Natural killer cell (primary cell): ENCODE measurements around the gene TRAPPC11. TPM values are rescaled to one million over a fixed set of nuclear protein-coding genes. Genes with fewer than 3 reads are reported as not detected.

ENCODE experiments used
- ATAC-seq, 3 donors: fragments of 150-1000 bp in 2 of 3; fragments of 200-7000 bp in 1 of 3; cut with Tn5 transposase; 1 replicate in 1 of 3; 2 replicates in 2 of 3; pipeline ENCODE4 v1.10.0; 2021; ENCODE audit warnings: mild to moderate bottlenecking in 2 of 3, moderate library complexity in 2 of 3
- DNase-seq, 2 donors: peaks; one replicate each; pipeline versions ENCODE4 v3.0.0 to v3.0.0-alpha.2; 2013 to 2021; ENCODE audit warnings: mixed read lengths in 1 of 2
- H3K27ac ChIP-seq: one replicate; pipeline ENCODE4 v1.5.1; 2013; ENCODE audit warnings: mild to moderate bottlenecking, low read length
- H3K27me3 ChIP-seq: one replicate; pipeline ENCODE4 v1.6.1; 2013; ENCODE audit warnings: low read length; ENCODE audit not compliant: control insufficient read depth, insufficient read depth
- H3K36me3 ChIP-seq: one replicate; pipeline ENCODE4 v1.6.1; 2013; ENCODE audit warnings: low read length; ENCODE audit not compliant: control insufficient read depth, insufficient read depth
- H3K4me1 ChIP-seq: one replicate; pipeline ENCODE4 v1.6.1; 2013; ENCODE audit warnings: low read length; ENCODE audit not compliant: control insufficient read depth, insufficient read depth
- H3K4me3 ChIP-seq: one replicate; pipeline ENCODE4 v1.5.1; 2013; ENCODE audit warnings: low read length
- H3K9me3 ChIP-seq: one replicate; pipeline ENCODE4 v1.6.1; 2013; ENCODE audit warnings: low read length; ENCODE audit not compliant: control insufficient read depth, insufficient read depth
- H3K27ac Mint-ChIP-seq, 2 donors: one replicate each; pipeline ENCODE4 v1.8.0; 2022; ENCODE audit warnings: mild to moderate bottlenecking in 2 of 2, mixed read lengths in 2 of 2, moderate library complexity in 1 of 2
- H3K27me3 Mint-ChIP-seq, 2 donors: one replicate each; pipeline ENCODE4 v1.8.0; 2022; ENCODE audit warnings: low read depth in 2 of 2, mixed read lengths in 2 of 2
- H3K36me3 Mint-ChIP-seq: one replicate; pipeline ENCODE4 v1.8.0; 2022; ENCODE audit warnings: mixed read lengths
- H3K4me1 Mint-ChIP-seq, 2 donors: one replicate each; pipeline ENCODE4 v1.8.0; 2022; ENCODE audit warnings: mixed read lengths in 2 of 2
- H3K4me3 Mint-ChIP-seq: one replicate; pipeline ENCODE4 v1.8.0; 2022; ENCODE audit warnings: mild to moderate bottlenecking, moderate library complexity, mixed read lengths
- H3K9me3 Mint-ChIP-seq, 2 donors: one replicate each; pipeline ENCODE4 v1.8.0; 2022; ENCODE audit warnings: mixed read lengths in 2 of 2
- CTCF ChIP-seq: fragments of 200-600 bp; IDR thresholded peaks from one replicate; pipeline ENCODE4 v1.8.0; 2022; ENCODE audit warnings: antibody characterized with exemption
- WGBS: methylation state at CpG from one replicate; pipeline ENCODE4 v1.1.7; 2013; ENCODE audit warnings: missing lambda C conversion rate; ENCODE audit not compliant: insufficient coverage; 5-methylcytosine and 5-hydroxymethylcytosine counted together
- intact Hi-C: fragments of 100-400 bp; cut with micrococcal nuclease; formaldehyde crosslinking; loops from one replicate; pipeline ENCODE4 v1.14.2; 2022
- total RNA-seq, 4 donors: library from RNA; stranded (reverse); fragments of 120-200 nt in 1 of 4; gene quantifications; one replicate each; pipeline versions ENCODE4 v1.2.3 to v1.2.4, GENCODE V29; 2013 to 2022

The TRAPPC11 gene
- total RNA-seq, 3 donors from 2014 or later (not counting 1 experiment from before 2014, with no cell fraction given), result 33.4 to 41.7 (median 36.8) TPM

GRCh38 chr4:183727482-183727881, 68.4 kb downstream of the TRAPPC11 start:
- H3K4me3 ChIP-seq, result no peak overlapping the region
- DNase-seq, result no peak
- peaks cover 6 to 8% of the 10 kb centered on the region in 2 donors for H3K4me1 Mint-ChIP-seq
- H3K36me3 ChIP-seq, result no peaks in the 10 kb centered on the region
- TF ChIP-seq CTCF, result no peak
- no peaks in the 10 kb centered on the region for H3K36me3 Mint-ChIP-seq
- peaks cover 0 to 11% of the 10 kb centered on the region in 2 donors for H3K27me3 Mint-ChIP-seq
- WGBS, result 94% methylated on average over 5 of the region's 5 CpGs
- no peaks in the 10 kb centered on the region for H3K9me3 Mint-ChIP-seq
- intact Hi-C loops, result no loop called here
- no peak overlapping the region for H3K27ac ChIP-seq
- no peaks in the 10 kb centered on the region for H3K27me3 ChIP-seq
- ATAC-seq, result no peak
- no peaks in the 10 kb centered on the region for H3K9me3 ChIP-seq
- no peak overlapping the region for H3K4me3 Mint-ChIP-seq
- H3K27ac Mint-ChIP-seq, result no peak overlapping the region
- peaks cover 11% of the 10 kb centered on the region for H3K4me1 ChIP-seq

GRCh38 chr4:183728223-183729068, 69.4 kb downstream of the TRAPPC11 start:
- no peaks in the 10 kb centered on the region for H3K9me3 ChIP-seq
- no peak overlapping the region for H3K27ac Mint-ChIP-seq
- H3K4me1 ChIP-seq, result peaks cover 6% of the 10 kb centered on the region
- H3K36me3 Mint-ChIP-seq, result no peaks in the 10 kb centered on the region
- no peak overlapping the region for H3K4me3 ChIP-seq
- no peak overlapping the region for H3K4me3 Mint-ChIP-seq
- H3K36me3 ChIP-seq, result no peaks in the 10 kb centered on the region
- WGBS, result 88% methylated on average over 22 of the region's 22 CpGs
- intact Hi-C loops, result no loop called here
- ATAC-seq (no peak), DNase-seq (no peak)
- H3K4me1 Mint-ChIP-seq, result peaks cover 2% of the 10 kb centered on the region in 2 donors
- H3K27me3 Mint-ChIP-seq, result peaks cover 0 to 8% of the 10 kb centered on the region in 2 donors
- no peaks in the 10 kb centered on the region for H3K9me3 Mint-ChIP-seq
- TF ChIP-seq CTCF, result no peak
- no peak overlapping the region for H3K27ac ChIP-seq
- H3K27me3 ChIP-seq, result no peaks in the 10 kb centered on the region

GRCh38 chr4:183729069-183729406, 69.9 kb downstream of the TRAPPC11 start:
- 91% methylated on average over 5 of the region's 5 CpGs for WGBS
- no peak for DNase-seq

More at GRCh38 chr4:183729069-183729406, 69.9 kb downstream of the TRAPPC11 start:
- H3K9me3 ChIP-seq, result no peaks in the 10 kb centered on the region
- H3K4me3 ChIP-seq, result no peak overlapping the region
- TF ChIP-seq CTCF, result no peak
- no peaks in the 10 kb centered on the region for H3K27me3 ChIP-seq
- Mint-ChIP-seq H3K27ac (no peak overlapping the region), H3K36me3 (no peaks in the 10 kb centered on the region), H3K9me3 (no peaks in the 10 kb centered on the region), H3K4me3 (no peak overlapping the region), H3K4me1 (no peaks in the 10 kb centered on the region), H3K27me3 (peaks cover 0 to 5% of the 10 kb centered on the region in 2 donors)
- H3K4me1 ChIP-seq, result no peaks in the 10 kb centered on the region
- no peaks in the 10 kb centered on the region for H3K36me3 ChIP-seq
- ATAC-seq, result no peak
- intact Hi-C loops, result no loop called here
- H3K27ac ChIP-seq, result no peak overlapping the region
